Hematopoietic multipotent progenitor cell (in vitro differentiated cells): Measurements from ENCODE around the gene MRI1. TPM values are rescaled to one million over a fixed set of nuclear protein-coding genes. Genes with fewer than 3 reads are reported as not detected.
"Not testable (repeated sequence)": the region's sequence is repeated elsewhere in the genome, so short reads cannot be mapped to it uniquely, and the experiment has no call there.

ENCODE experiments used
- DNase-seq, 3 donors: peaks; one replicate each; pipeline ENCODE4 v3.0.0-alpha.2; 2011 to 2015; ENCODE audit warnings: low read depth in 2 of 3, low spot score in 2 of 3
- total RNA-seq: library from RNA; depleted of rRNA; stranded (reverse); fragments of >200 nt; gene quantifications from one replicate; pipeline ENCODE4 v1.2.3, GENCODE V29; 2012

MRI1 gene
- total RNA-seq, 1 donor, result 86.7 TPM

GRCh38 chr19:13757805-13758772, 6.2 kb upstream of the MRI1 start:
- no peak for DNase-seq

GRCh38 chr19:13758795-13759194, 5.5 kb upstream of the MRI1 start:
- no peak for DNase-seq

GRCh38 chr19:13761423-13761822, 2.9 kb upstream of the MRI1 start:
- DNase-seq, result no peak

DNA sequence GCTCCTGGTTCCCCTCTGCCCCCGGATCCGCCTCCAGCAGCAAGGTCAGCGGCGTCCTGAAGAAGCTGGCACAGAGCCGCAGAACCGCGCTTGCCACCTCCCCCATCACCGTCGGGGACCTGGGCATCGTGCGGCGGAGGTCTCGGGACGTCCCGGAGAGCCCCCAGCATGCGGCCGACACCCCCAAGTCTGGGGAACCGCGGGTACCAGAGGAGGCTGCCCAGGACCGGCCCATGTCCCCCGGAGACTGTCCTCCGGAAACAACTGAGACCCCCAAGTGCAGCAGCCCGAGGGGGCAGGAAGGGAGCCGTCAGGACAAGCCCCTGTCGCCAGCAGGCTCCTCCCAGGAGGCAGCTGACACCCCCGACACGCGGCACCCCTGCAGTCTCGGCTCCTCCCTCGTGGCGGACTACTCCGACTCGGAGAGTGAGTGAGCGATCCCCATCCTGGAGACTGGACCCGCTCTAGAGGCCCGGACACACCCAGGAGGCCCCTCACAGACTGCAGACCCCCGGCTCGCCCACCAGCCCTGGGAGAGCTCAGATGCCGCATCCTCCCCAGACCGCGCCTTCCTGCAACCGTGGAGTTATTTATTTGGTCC, 1.6 kb upstream of the MRI1 start:
- no peak for DNase-seq

- no peak for DNase-seq
Measured at GRCh38 chr19:13763265-13763664, 1.1 kb upstream of the MRI1 start.

DNA sequence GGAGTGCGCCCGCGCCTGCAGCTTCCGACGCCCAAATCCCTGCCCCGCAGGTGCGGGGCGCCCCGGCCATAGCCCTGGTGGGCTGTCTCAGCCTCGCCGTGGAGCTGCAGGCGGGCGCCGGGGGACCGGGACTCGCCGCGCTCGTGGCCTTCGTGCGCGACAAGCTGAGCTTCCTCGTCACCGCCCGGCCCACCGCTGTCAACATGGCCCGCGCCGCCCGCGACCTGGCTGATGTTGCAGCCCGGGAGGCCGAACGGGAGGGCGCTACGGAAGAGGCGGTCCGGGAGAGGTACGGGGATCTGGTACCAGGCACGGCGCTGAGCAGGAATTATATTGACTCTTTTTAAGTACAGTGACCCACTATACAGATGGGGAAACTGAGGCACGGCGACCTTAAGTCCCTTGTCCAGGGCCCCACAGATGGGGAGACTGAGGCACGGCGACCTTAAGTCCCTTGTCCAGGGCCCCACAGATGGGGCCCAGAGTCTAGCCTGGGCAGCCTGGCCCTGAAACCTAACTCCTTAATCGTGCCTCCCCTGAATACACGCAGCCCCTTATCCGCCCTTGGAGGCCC, 586 bp downstream of the MRI1 start:
- peak in 2 of 3 donors; percentile 21 to 24 for DNase-seq

- DNase-seq, result no peak
Measured at GRCh38 chr19:13765395-13766094, 1.2 kb downstream of the MRI1 start.

DNA sequence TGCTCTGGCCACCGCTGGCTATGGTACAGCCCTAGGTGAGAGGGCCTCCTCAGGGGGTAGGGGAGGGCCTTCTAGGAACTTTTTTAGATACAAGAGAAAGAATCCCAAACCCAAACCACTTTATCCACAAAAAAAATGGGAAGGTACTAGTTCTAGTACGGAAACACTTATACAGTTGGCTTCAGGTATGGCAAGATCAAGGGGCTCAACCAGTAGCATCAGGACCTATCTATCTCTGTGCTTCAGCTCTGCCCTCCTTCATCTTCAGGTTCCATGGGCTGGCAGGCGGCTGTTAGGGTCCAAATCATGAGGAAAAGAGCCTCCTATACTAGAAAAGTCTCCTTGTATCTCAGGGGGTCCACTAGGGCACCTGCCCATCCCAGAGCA, 1.8 kb downstream of the MRI1 start:
- no peak for DNase-seq

DNA sequence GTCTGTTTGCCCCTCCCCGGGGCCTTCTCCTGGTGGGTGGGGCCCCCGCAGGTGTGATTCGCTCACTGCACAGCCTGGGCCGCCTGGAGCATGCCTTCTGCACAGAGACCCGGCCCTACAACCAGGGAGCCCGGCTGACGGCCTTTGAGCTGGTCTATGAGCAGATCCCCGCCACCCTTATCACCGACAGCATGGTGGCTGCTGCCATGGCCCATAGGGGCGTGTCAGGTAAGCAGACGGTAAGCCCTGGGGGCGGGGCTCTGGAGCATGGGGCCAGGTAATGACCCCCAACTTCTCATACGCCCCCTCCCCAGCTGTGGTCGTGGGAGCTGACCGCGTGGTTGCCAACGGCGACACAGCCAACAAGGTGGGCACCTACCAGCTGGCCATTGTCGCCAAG, 4.2 kb downstream of the MRI1 start:
- DNase-seq, result no peak

- DNase-seq, result no peak
Measured at GRCh38 chr19:13770013-13770635, 5.8 kb downstream of the MRI1 start.

GRCh38 chr19:13774217-13775191, 10.2 kb downstream of the MRI1 start, which contains the start of gene C19orf53:
C19orf53 (plus strand) TSS chr19:13774456; CDS start chr19:13774478, 22 bp downstream.
- DNase-seq, result peak; percentile 65 to 90 (median 89)

DNA sequence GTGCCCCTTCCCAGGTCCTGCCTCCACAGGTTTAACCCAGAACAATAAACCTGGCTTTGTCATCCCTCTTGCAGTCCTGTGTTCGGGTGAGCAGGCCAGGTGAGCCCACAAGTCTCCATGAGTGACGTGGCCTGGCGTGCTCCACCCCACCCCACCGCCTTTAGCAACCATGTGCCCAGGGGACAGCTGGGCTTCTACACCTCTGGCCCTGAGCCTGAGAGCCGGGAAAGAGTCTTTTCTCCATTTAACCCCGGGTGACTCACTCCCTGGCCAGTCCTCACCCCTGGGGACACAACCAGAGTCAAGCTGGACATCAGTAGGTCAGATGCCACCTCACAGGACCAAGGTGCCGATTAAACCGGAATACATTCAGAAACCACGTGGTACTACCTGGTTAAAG, 14.1 kb downstream of the MRI1 start:
- DNase-seq, result no peak

GRCh38 chr19:13778847-13779246, 14.5 kb downstream of the MRI1 start:
- no peak for DNase-seq

- not testable (repeated sequence) for DNase-seq
Measured at GRCh38 chr19:13779794-13780193, 15.5 kb downstream of the MRI1 start.

DNA sequence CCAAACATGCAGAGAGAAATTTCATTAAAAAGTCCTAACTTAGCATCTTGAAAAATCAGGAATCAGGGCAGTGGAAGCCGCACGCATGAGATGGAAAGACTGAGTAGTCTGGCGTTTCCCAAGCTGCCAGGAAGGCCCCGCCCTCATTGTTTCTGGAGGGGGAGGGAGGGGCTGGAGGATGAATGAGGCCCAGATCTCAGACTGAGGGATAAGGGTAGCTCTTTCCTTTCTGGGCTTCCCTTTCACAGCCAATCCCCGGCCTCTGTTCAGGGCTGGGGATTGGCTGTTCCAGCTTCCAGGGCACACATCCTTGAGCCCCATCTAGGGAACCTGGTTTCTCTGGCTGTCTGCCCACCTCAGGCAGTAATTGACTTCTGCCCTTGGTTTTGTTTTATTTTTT, 17.2 kb downstream of the MRI1 start:
- no peak for DNase-seq

DNA sequence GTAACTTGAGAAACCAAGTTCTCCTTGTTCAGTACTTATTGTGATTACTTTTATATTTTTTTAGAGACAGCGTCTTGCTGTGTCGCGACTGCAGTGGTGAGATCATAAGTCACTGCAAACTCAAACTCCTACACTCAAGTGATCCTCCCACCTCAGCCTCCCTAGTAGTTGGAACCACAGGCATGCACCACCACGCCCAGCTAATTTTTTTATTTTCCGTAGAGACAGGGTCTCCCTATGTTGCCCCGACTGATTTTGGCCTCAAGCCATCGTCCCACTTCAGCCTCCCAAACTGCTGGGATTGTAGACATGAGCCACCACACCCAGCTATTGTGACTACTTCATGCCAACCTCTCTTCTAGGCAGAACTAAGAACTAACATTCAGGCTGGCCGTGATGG, 18.2 kb downstream of the MRI1 start:
- DNase-seq, result no peak

- no peak for DNase-seq
Measured at GRCh38 chr19:13783565-13784500, 19.5 kb downstream of the MRI1 start.

- peak; percentile 42 to 78 (median 77) for DNase-seq
Measured at GRCh38 chr19:13784731-13785452, 20.6 kb downstream of the MRI1 start.
